HepG2 (cell line): ENCODE measurements around the gene EFCAB13. TPM values are rescaled to one million over a fixed set of nuclear protein-coding genes. Genes with fewer than 3 reads are reported as not detected.

Experiments used
- ATAC-seq: fragments of 200-7000 bp; cut with Tn5 transposase; 3 replicates; pipeline ENCODE4 v1.9.1; 2020; ENCODE audit warnings: mild to moderate bottlenecking, moderate library complexity
- BruUV-seq: library from RNA; stranded (reverse); fragments of 400-500 nt; replicated peaks from 2 replicates; lab custom pipeline; 2021; lab: Mats Ljungman, UMichigan
- CTCF ChIA-PET: fragments of 300-600 bp; formaldehyde crosslinking; extraction: SDS; loops from one replicate; lab custom pipeline; 2021; ENCODE audit warnings: low total read pairs, inconsistent platforms, low intra/inter-chr PET ratio; lab: Yijun Ruan, JAX
- POLR2A ChIA-PET: fragments of 350-600 bp; sonication (Branson Sonifier 250); formaldehyde crosslinking; loops from one replicate; lab custom pipeline; 2020; ENCODE audit warnings: antibody characterized with exemption, inconsistent platforms; lab: Yijun Ruan, JAX
- DNase-seq: peaks from one replicate; pipeline ENCODE4 v3.0.0-alpha.2; 2015; ENCODE audit warnings: low spot score
- FAIRE-seq: peaks from 3 replicates; lab custom pipeline; 2011; peaks lifted over from hg19 to GRCh38; lab: Jason Lieb, UNC
- H2AFZ ChIP-seq: one replicate; pipeline ENCODE4 v1.6.1; 2011; ENCODE audit warnings: low read length, inconsistent platforms
- H3K27ac ChIP-seq: fragments of 300-600 bp; 3 replicates; pipeline ENCODE4 v1.8.0; 2011; ENCODE audit warnings: mixed run types, mild to moderate bottlenecking, mixed read lengths, low read length, inconsistent platforms; ENCODE audit not compliant: insufficient read depth; ENCODE audit errors: extremely low read length
- H3K27me3 ChIP-seq, 2 experiments: fragments of 200-600 bp in 1 of 2; 2 replicates in 1 of 2; 3 replicates in 1 of 2; pipeline versions ENCODE4 v1.6.0 to v1.8.0; 2011; ENCODE audit warnings: low read length in 2 of 2, mild to moderate bottlenecking in 2 of 2, moderate library complexity in 2 of 2, inconsistent platforms in 1 of 2; ENCODE audit not compliant: insufficient read depth in 2 of 2, control insufficient read depth in 1 of 2
- H3K36me3 ChIP-seq, 2 experiments: fragments of 200-600 bp in 1 of 2; replicated peaks in 1 of 2; 2 replicates in 1 of 2; 3 replicates in 1 of 2; pipeline versions ENCODE4 v1.5.1 to v1.8.0; 2011; ENCODE audit warnings: low read length in 2 of 2, inconsistent platforms in 1 of 2; ENCODE audit not compliant: insufficient read depth in 2 of 2, control insufficient read depth in 1 of 2
- H3K4me1 ChIP-seq: 2 replicates; pipeline ENCODE4 v1.5.1; 2012; ENCODE audit warnings: low read length, inconsistent platforms; ENCODE audit not compliant: insufficient read depth
- H3K4me2 ChIP-seq: 2 replicates; pipeline ENCODE4 v1.6.0; 2011; ENCODE audit warnings: low read depth, low read length, inconsistent platforms
- H3K4me3 ChIP-seq, 3 experiments: fragments of 200-600 bp in 1 of 3; sonication (generic), shearing (Covaris generic) in 1 of 3; replicated peaks in 1 of 3; 2 replicates each; pipeline ENCODE4 v1.5.1; 2011 to 2016; ENCODE audit warnings: low read length in 3 of 3, inconsistent platforms in 2 of 3, low read depth in 2 of 3, mild to moderate bottlenecking in 2 of 3, control low read depth in 1 of 3, mixed read lengths in 1 of 3; ENCODE audit not compliant: insufficient read depth in 1 of 3
- H3K79me2 ChIP-seq: one replicate; pipeline ENCODE4 v1.6.1; 2011; ENCODE audit warnings: low read length, inconsistent platforms; ENCODE audit not compliant: insufficient read depth
- H3K9ac ChIP-seq: 2 replicates; pipeline ENCODE4 v1.6.0; 2011; ENCODE audit warnings: mild to moderate bottlenecking, low read depth, low read length, inconsistent platforms; ENCODE audit not compliant: insufficient read depth
- H3K9me3 ChIP-seq: 2 replicates; pipeline ENCODE4 v1.5.1; 2012; ENCODE audit warnings: mild to moderate bottlenecking, low read length
- H4K20me1 ChIP-seq: 2 replicates; pipeline ENCODE4 v1.6.0; 2011; ENCODE audit warnings: inconsistent platforms, mild to moderate bottlenecking, low read length, moderate library complexity; ENCODE audit not compliant: insufficient read depth
- BORCS8-MEF2B ChIP-seq: sonication (generic); formaldehyde crosslinking; IDR thresholded peaks from 2 replicates; pipeline ENCODE4 v1.8.0; 2022; ENCODE audit warnings: mild to moderate bottlenecking, missing genetic modification reagents
- ELF1 ChIP-seq: sonication (generic); formaldehyde crosslinking; IDR thresholded peaks from 2 replicates; pipeline ENCODE4 v1.4.0; 2020; ENCODE audit warnings: missing genetic modification reagents
- FOXK2 ChIP-seq: fragments of 450-650 bp; IDR thresholded peaks from 2 replicates; pipeline ENCODE4 v1.6.1; 2016
- HNRNPK ChIP-seq: fragments of 200-400 bp; formaldehyde crosslinking; IDR thresholded peaks from 2 replicates; pipeline ENCODE4 v1.6.1; 2018; ENCODE audit warnings: low read length, low read depth, moderate library complexity, mild to moderate bottlenecking; ENCODE audit not compliant: poor library complexity, severe bottlenecking
- KDM1A ChIP-seq: IDR thresholded peaks from 2 replicates; pipeline ENCODE4 v1.6.1; 2016; ENCODE audit warnings: missing compliant biosample characterization
- KDM6A ChIP-seq: IDR thresholded peaks from 2 replicates; pipeline ENCODE4 v1.6.1; 2016; ENCODE audit warnings: low read depth
- MYC ChIP-seq: sonication (generic); formaldehyde crosslinking; IDR thresholded peaks from 2 replicates; pipeline ENCODE4 v1.9.0; 2021; ENCODE audit warnings: missing genetic modification reagents, borderline replicate concordance
- SMC3 ChIP-seq: IDR thresholded peaks from 2 replicates; pipeline ENCODE4 v1.6.1; 2011; ENCODE audit warnings: low read length, improper control_type of control experiment
- SNRNP70 ChIP-seq: fragments of 200-400 bp; formaldehyde crosslinking; IDR thresholded peaks from 2 replicates; pipeline ENCODE4 v1.6.1; 2017; ENCODE audit warnings: mild to moderate bottlenecking, low read depth, low read length, moderate library complexity
- SRSF4 ChIP-seq: fragments of 200-400 bp; formaldehyde crosslinking; IDR thresholded peaks from one replicate; pipeline ENCODE4 v1.6.1; 2018; ENCODE audit warnings: mild to moderate bottlenecking, low read depth, low read length, moderate library complexity; ENCODE audit not compliant: poor library complexity, severe bottlenecking
- SUZ12 ChIP-seq: fragments of 150-350 bp; IDR thresholded peaks from 2 replicates; pipeline ENCODE4 v1.6.1; 2014; ENCODE audit warnings: low read depth, low read length
- TEAD3 ChIP-seq: optimal IDR thresholded peaks from 2 replicates; pipeline ENCODE3; 2016; ENCODE audit warnings: borderline replicate concordance
- ZNF766 ChIP-seq: sonication (generic); formaldehyde crosslinking; IDR thresholded peaks from 2 replicates; pipeline ENCODE4 v1.5.0; 2020; ENCODE audit warnings: missing genetic modification reagents, borderline replicate concordance
- ZNF777 ChIP-seq: sonication (generic); formaldehyde crosslinking; IDR thresholded peaks from 2 replicates; pipeline ENCODE4 v1.4.0; 2020; ENCODE audit warnings: missing genetic modification reagents
- ZSCAN20 ChIP-seq: sonication (generic); formaldehyde crosslinking; IDR thresholded peaks from 2 replicates; pipeline ENCODE4 v1.4.0; 2020; ENCODE audit warnings: missing genetic modification reagents, mild to moderate bottlenecking, borderline replicate concordance
- WGBS: methylation state at CpG from one replicate; pipeline ENCODE4 v1.1.6; 2017; ENCODE audit warnings: low lambda C conversion rate; 5-methylcytosine and 5-hydroxymethylcytosine counted together
- in situ Hi-C: cut with HindIII; loops from 2 replicates; pipeline ENCODE4 v1.10.0; 2017; ENCODE audit warnings: low pct_unique_long_range_greater_than_20kb; ENCODE audit not compliant: extremely low pct_ligation_motif_present
- intact Hi-C: fragments of 100-400 bp; cut with micrococcal nuclease; formaldehyde crosslinking; loops from one replicate; pipeline ENCODE4 v1.10.0; 2022; ENCODE audit not compliant: unreplicated experiment
- polyA plus RNA-seq, 8 experiments: library from polyadenylated mRNA; depleted of rRNA in 3 of 8; stranded (reverse) in 7 of 8; unstranded in 1 of 8; fragments of >200 nt; fragmentation: Illumina TruSeq in 4 of 8; extraction: Trizol in 4 of 8; gene quantifications; 2 replicates each; pipeline versions ENCODE4 v1.2.1 to v1.2.3, GENCODE V29; 2011 to 2016; ENCODE audit warnings: low read depth in 4 of 8, missing spikeins in 1 of 8, mixed read lengths in 1 of 8; ENCODE audit not compliant: insufficient read depth in 1 of 8
- total RNA-seq, 5 experiments: library from RNA; depleted of rRNA; stranded (reverse); fragments of >200 nt; fragmentation: Illumina TruSeq; extraction: Trizol; gene quantifications; 2 replicates each; pipeline ENCODE4 v1.2.3, GENCODE V29; 2016; ENCODE audit warnings: low read depth in 1 of 5

The EFCAB13 gene
- total and polyA plus RNA-seq, 2 of the 13 experiments (the other 11 are each of a cell fraction or from before 2014, with no cell fraction given) = 0.22 to 0.71 TPM

- no peak overlapping the region for H3K4me3 ChIP-seq
- TF ChIP-seq ELF1 (CRISPR knock-in tag) (no peak), TEAD3 (CRISPR knock-in tag) (no peak), FOXK2 (no peak), KDM1A (CRISPR knock-in tag) (no peak), HNRNPK (no peak), SRSF4 (no peak), SUZ12 (no peak), SNRNP70 (no peak), ZNF766 (CRISPR knock-in tag) (no peak), ZNF777 (CRISPR knock-in tag) (no peak), KDM6A (CRISPR knock-in tag) (no peak), BORCS8-MEF2B (no peak), SMC3 (no peak), ZSCAN20 (CRISPR knock-in tag) (no peak), MYC (CRISPR knock-in tag) (no peak)
- no peak overlapping the region for H2AFZ ChIP-seq
- DNase-seq (no peak), FAIRE-seq (no peak), ATAC-seq (no peak)
- in situ Hi-C loops (loop anchor here (25.0 kb wide), 1 partner anchor 249 kb away; no protein-coding TSS in a partner anchor), intact Hi-C loops (loop anchor here (10.0 kb wide), 1 partner anchor 252 kb away; no protein-coding TSS in a partner anchor)
- ChIA-PET CTCF (interaction anchor here (1.6 kb wide), 1 partner anchor 253 kb away, joined by 11 read pairs; no protein-coding TSS in a partner anchor), POLR2A (no interaction called here)
- no peaks in the 10 kb centered on the region for H3K36me3 ChIP-seq
- peaks cover 16% of the 10 kb centered on the region for H3K9me3 ChIP-seq
- no TSS peak for BruUV-seq
- no peak overlapping the region for H3K9ac ChIP-seq
- WGBS = 36% methylated on average over 2 of the region's 2 CpGs
- no peaks in the 10 kb centered on the region for H3K79me2 ChIP-seq
- H3K27me3 ChIP-seq = no peaks in the 10 kb centered on the region
- no peaks in the 10 kb centered on the region for H3K4me1 ChIP-seq
- no peak overlapping the region for H3K4me2 ChIP-seq
- H3K27ac ChIP-seq = no peak overlapping the region
- H4K20me1 ChIP-seq = no peaks in the 10 kb centered on the region
Measured at GRCh38 chr17:47363171-47363570, 39.4 kb downstream of the EFCAB13 start.
